Measurements from ENCODE around the gene ZNF296.

ZNF296 gene

GRCh38 chr19:45051929-45052579 lies 24.2 kb downstream of the ZNF296 start:
- no peak for DNase-seq (ENCODE audit: extremely low read depth, low read depth)
- no peak for TF ChIP-seq CTCF (IDR thresholded peaks at IDR 0.05; ENCODE audit: low read depth, low read length)

DNA sequence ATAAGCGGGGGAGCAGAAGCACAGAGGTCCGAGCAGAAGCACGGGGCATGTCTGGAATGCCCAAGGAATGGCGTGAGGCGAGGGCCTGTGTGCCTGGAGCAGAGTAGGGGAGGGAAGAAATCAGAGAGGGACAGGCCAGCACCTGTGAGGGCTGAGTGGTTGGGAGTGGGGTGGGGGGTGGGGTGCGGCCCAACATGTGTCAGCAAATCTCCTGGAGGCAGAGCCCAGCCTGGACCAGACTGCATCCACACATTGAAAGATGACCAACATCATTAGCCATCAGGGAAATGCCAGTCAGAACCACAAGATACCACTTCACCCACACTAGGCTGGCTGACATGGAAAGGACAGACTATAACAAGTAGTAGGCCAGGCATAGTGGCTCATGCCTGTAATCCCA lies 26.2 kb downstream of the ZNF296 start:
- DNase-seq (ENCODE audit: extremely low read depth, low read depth): no peak
- no peak for TF ChIP-seq CTCF (IDR thresholded peaks at IDR 0.05; ENCODE audit: low read depth, low read length)

DNA sequence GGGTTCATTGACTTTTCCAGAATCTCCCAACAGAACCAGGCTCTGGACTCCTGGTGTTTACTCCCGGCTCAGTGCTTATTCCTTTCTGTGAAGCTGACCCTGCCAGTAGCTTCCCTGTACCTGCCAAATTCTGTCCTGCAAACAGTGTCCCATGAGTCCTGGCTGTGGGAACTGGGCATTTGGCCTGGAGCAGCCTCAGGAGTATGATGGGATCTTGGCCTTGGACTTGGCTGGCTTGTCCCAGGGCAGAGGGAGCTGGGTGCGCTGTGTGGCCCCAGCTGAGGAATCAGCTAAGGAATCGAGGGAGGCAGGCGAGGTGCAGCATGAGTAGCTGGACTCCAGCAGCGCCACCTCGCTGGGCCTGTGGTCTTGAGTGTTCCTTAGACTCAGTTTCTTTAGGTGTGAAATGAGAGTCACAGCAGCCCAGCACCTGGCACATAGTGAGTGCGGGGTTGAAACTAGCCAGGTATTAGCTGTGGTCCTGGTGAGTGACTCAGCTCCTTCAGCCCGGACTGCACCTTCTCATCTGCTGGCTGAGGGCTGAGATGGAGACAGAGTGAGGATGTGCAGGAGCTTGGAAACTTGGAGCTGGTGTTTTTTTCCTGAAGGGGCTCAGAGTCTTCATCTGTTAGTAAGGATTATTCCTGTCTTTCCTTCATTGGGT lies 27.1 kb downstream of the ZNF296 start:
- DNase-seq (ENCODE audit: extremely low read depth, low read depth): no peak
- TF ChIP-seq CTCF (IDR thresholded peaks at IDR 0.05; ENCODE audit: low read depth, low read length): no peak

GRCh38 chr19:45047188-45047797 lies 29.0 kb downstream of the ZNF296 start:
- TF ChIP-seq CTCF (IDR thresholded peaks at IDR 0.05; ENCODE audit: low read depth, low read length): no peak
- DNase-seq (ENCODE audit: extremely low read depth, low read depth): no peak

DNA sequence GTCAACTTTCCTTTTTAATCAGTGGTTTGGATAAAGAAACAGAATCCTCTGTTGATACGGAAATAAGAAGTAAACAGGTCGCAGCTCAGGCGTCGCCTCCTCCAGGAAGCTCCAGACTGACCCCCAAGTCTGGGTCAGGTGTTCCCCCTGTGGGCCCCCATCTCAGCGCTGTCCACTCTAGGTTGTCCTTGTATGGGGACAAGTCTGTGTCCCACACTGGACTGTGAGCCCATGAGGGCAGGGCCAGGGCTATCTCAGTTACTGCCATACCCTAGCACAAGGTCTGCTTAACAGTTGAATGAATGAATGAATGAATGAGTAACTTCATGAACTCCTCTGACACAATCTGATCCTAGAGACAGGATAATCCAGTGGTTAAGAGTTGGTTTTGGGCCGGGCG lies 29.9 kb downstream of the ZNF296 start:
- DNase-seq (ENCODE audit: extremely low read depth, low read depth): no peak
- TF ChIP-seq CTCF (IDR thresholded peaks at IDR 0.05; ENCODE audit: low read depth, low read length): no peak

DNA sequence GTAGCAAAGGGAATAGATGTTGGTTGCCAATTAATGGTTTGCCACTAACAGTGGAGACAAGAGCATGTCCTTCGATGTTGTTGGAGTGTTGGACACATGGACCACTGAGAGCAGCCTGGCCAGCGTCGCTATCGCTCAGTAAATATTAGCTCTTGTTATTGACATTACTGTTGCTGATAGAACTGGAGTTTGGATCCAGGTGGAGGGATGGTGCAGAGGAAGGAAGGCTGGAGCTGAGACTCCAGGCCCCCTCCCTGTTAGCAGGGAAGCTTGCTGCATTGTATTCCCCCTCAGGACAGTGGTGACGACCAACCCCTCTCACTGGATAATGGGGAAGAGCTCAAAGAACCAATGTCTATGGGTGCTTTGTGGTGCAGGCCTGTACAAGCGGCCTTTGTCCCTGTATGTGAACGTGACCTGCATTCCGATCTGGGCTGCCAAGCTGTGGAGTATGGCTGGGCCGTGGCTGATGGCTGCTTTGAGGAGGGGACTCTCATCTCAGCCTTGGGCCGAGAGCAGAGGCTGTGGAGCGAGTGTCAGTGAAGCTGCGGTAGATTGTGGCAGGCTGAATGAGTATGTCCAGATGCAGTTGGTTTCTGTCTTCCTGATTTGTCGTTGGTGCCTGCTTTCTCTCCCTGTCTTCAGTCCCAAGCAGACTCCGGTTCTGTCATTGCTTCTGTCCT lies 30.5 kb downstream of the ZNF296 start:
- no peak for TF ChIP-seq CTCF (IDR thresholded peaks at IDR 0.05; ENCODE audit: low read depth, low read length)
- DNase-seq (ENCODE audit: extremely low read depth, low read depth): no peak

DNA sequence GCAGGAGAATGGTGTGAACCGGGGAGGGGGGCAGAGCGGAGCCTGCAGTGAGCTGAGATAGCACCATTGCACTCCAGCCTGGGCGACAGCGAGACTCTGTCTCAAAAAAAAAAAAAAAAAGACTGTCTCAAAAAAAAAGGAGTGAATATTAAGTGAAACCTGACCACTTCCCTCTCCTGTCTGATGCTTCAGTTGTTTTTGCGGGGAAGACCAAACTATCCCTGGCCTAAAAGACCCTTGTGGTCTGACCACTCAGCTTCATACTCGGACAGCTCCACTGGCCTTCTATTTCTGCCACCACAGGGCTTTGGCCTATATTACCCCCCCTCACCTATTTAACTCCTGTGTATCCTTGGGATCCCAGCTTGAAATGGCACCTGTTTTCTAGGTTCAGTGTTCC lies 35.2 kb downstream of the ZNF296 start:
- no peak for DNase-seq (ENCODE audit: extremely low read depth, low read depth)
- no peak for TF ChIP-seq CTCF (IDR thresholded peaks at IDR 0.05; ENCODE audit: low read depth, low read length)

All from AG09319 (cell line).